ENCODE data around the gene MACF1.

GRCh38 chr1:39173119-39173994 is 31.1 kb upstream of the MACF1 start:
- TF ChIP-seq CTCF (IDR thresholded peaks at IDR 0.05) (no peak), EZH2 (IDR thresholded peaks at IDR 0.05; ENCODE audit: borderline replicate concordance, insufficient read depth, low read depth, low read length, poor library complexity, severe bottlenecking) (no peak)
